ENCODE data around the gene NDUFA7.
"Not testable (repeated sequence)": the region's sequence is repeated elsewhere in the genome, so short reads cannot be mapped to it uniquely, and the experiment has no call there.

Gene NDUFA7

GRCh38 chr19:8342684-8343482 is 21.7 kb upstream of the NDUFA7 start, which contains the start of gene KANK3:
Gene KANK3, minus strand, starts transcription at chr19:8343262. Its CDS starts 5,434 bp downstream, at chr19:8337828.
- DNase-seq: peak in 55 of 56 donors; percentile 22 to 90 (median 76)

- DNase-seq: no peak
Observed at GRCh38 chr19:8342316-8342683, 21.1 kb upstream of the NDUFA7 start.

GRCh38 chr19:8341504-8341903 is 20.3 kb upstream of the NDUFA7 start:
- not testable (repeated sequence) for DNase-seq

- peak in 1 of 56 donors; percentile 33 for DNase-seq
Observed at GRCh38 chr19:8340341-8341096, 19.3 kb upstream of the NDUFA7 start.

- DNase-seq: no peak
Observed at GRCh38 chr19:8338835-8339234, 17.7 kb upstream of the NDUFA7 start.

GRCh38 chr19:8337728-8338127 is 16.6 kb upstream of the NDUFA7 start:
- DNase-seq: no peak

GRCh38 chr19:8336660-8337059 is 15.5 kb upstream of the NDUFA7 start:
- DNase-seq: no peak

- DNase-seq: no peak
Observed at GRCh38 chr19:8336072-8336569, 14.9 kb upstream of the NDUFA7 start.

GRCh38 chr19:8335343-8336071 is 14.3 kb upstream of the NDUFA7 start:
- no peak for DNase-seq

GRCh38 chr19:8334458-8335342 is 13.5 kb upstream of the NDUFA7 start:
- DNase-seq: peak in 11 of 56 donors; percentile 3 to 40 (median 21)

- no peak for DNase-seq
Observed at GRCh38 chr19:8333767-8334457, 12.7 kb upstream of the NDUFA7 start.

GRCh38 chr19:8332976-8333766 is 12.0 kb upstream of the NDUFA7 start:
- DNase-seq: no peak

GRCh38 chr19:8331263-8331845 is 10.2 kb upstream of the NDUFA7 start:
- no peak for DNase-seq

- no peak for DNase-seq
Observed at GRCh38 chr19:8329996-8330395, 8.8 kb upstream of the NDUFA7 start.

- no peak for DNase-seq
Observed at GRCh38 chr19:8325454-8325853, 4.3 kb upstream of the NDUFA7 start.

GRCh38 chr19:8324186-8325050 is 3.2 kb upstream of the NDUFA7 start:
- DNase-seq: peak in 2 of 56 donors; percentile 5 to 18

GRCh38 chr19:8323781-8324185 is 2.6 kb upstream of the NDUFA7 start:
- no peak for DNase-seq

- DNase-seq: no peak
Observed at GRCh38 chr19:8322638-8322997, 1.4 kb upstream of the NDUFA7 start.

Measured in amygdala (tissue), 56 donors.